WERI-Rb-1 (cell line): ENCODE results near the gene PCNX1.

Experiments
- DNase-seq: peaks from one replicate; pipeline ENCODE4 v3.0.0-alpha.2; 2020
- H3K27ac ChIP-seq: fragments of 250-450 bp; sonication (Bioruptor Pico); 2 replicates; pipeline ENCODE4 v1.5.1; 2020; ENCODE audit warnings: mild to moderate bottlenecking, moderate library complexity
- H3K27me3 ChIP-seq: fragments of 250-450 bp; sonication (Bioruptor Pico); 2 replicates; pipeline ENCODE4 v1.5.1; 2021; ENCODE audit warnings: mild to moderate bottlenecking, low read depth, moderate library complexity; ENCODE audit not compliant: insufficient read depth, severe bottlenecking
- H3K36me3 ChIP-seq: fragments of 250-450 bp; sonication (Bioruptor Pico); 2 replicates; pipeline ENCODE4 v1.5.1; 2020; ENCODE audit warnings: mild to moderate bottlenecking, moderate library complexity
- H3K4me3 ChIP-seq: 2 replicates; pipeline ENCODE4 v1.5.1; 2011; ENCODE audit warnings: low read depth, mild to moderate bottlenecking, control low read depth, low read length
- H3K9me3 ChIP-seq: fragments of 250-450 bp; sonication (Bioruptor Pico); 2 replicates; pipeline ENCODE4 v1.5.1; 2021; ENCODE audit warnings: mild to moderate bottlenecking, moderate library complexity; ENCODE audit not compliant: severe bottlenecking
- TF ChIP-seq, protein P1 (sequence below): IDR thresholded peaks from 2 replicates; pipeline ENCODE4 v1.5.1; 2011; ENCODE audit warnings: low read depth, mild to moderate bottlenecking, control low read depth, inconsistent platforms, low read length

The PCNX1 gene

DNA sequence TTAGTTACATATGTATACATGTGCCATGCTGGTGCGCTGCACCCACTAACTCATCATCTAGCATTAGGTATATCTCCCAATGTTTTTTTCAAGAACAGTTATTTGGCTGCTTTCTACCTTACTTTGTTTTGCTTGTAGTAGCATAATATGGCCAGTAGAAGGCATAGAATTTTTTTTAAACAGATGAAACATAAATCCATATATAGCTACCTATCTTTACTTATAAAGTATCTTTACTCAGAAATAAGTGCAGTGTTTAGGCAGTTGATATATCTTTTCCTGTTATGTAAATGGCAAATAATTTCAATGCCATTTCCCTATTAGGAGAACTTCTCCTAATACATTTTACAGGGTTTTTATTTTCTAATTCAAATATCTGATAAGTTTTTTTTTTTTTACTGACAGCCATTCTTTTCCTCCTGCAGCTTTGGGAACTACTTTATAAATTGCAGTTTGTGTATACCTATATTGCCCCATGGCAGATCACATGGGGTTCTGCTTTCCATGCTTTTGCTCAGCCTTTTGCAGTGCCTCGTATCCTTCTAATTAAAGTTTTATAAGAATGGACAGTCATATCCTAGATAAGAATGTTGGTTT lies 143.1 kb downstream of the PCNX1 start:
- Histone ChIP-seq H3K9me3 (no peaks in the 10 kb centered on the region), H3K27me3 (no peaks in the 10 kb centered on the region), H3K27ac (no peak overlapping the region), H3K36me3 (peaks cover 18% of the 10 kb centered on the region), H3K4me3 (no peak overlapping the region)
- TF ChIP-seq, protein P1, sequence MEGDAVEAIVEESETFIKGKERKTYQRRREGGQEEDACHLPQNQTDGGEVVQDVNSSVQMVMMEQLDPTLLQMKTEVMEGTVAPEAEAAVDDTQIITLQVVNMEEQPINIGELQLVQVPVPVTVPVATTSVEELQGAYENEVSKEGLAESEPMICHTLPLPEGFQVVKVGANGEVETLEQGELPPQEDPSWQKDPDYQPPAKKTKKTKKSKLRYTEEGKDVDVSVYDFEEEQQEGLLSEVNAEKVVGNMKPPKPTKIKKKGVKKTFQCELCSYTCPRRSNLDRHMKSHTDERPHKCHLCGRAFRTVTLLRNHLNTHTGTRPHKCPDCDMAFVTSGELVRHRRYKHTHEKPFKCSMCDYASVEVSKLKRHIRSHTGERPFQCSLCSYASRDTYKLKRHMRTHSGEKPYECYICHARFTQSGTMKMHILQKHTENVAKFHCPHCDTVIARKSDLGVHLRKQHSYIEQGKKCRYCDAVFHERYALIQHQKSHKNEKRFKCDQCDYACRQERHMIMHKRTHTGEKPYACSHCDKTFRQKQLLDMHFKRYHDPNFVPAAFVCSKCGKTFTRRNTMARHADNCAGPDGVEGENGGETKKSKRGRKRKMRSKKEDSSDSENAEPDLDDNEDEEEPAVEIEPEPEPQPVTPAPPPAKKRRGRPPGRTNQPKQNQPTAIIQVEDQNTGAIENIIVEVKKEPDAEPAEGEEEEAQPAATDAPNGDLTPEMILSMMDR: no peak
- no peak for DNase-seq

DNA sequence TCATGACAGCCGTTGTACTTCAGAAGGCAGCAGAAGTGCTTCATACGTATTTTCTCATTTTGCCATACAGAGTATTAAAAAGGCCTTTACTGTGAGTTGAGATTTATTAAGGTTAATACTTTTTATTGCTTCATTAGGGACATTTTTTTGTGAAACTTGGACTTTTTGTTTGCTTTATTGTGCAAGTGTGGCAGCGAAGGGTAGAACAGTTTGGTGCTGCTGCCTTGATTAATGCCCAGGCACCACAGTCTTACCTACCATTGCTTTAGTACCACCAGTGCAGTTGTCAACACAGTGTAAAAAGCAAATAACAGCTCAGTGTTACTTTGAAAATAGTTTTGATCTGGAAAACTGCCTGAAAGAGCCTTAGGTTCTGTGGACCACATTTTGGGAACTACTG lies 147.4 kb downstream of the PCNX1 start:
- no peak for DNase-seq
- H3K4me3 ChIP-seq: no peak overlapping the region
- TF ChIP-seq, protein P1: no peak
- H3K9me3 ChIP-seq: no peaks in the 10 kb centered on the region
- peaks cover 23% of the 10 kb centered on the region for H3K36me3 ChIP-seq
- no peaks in the 10 kb centered on the region for H3K27me3 ChIP-seq
- H3K27ac ChIP-seq: no peak overlapping the region

DNA sequence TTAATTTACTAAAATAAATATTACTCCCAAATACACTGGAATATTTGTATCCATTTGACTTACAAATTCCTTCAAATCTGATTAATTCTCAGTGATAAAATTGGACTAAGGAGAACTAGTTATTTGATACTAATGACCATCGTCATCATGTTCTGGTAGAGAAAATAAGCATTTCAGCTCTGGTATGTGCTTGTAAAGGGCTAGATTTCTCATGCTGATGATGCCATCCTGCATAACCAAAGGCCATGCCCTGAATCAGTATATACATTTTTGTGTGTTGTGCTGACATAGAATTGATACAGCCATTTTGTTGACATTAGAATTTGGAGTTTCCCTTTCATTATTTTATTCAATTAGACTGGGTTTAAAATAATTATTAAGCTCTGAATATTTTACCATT lies 148.9 kb downstream of the PCNX1 start:
- H3K27me3 ChIP-seq: no peaks in the 10 kb centered on the region
- TF ChIP-seq, protein P1: no peak
- no peak overlapping the region for H3K4me3 ChIP-seq
- no peak for DNase-seq
- no peaks in the 10 kb centered on the region for H3K9me3 ChIP-seq
- peaks cover 37% of the 10 kb centered on the region for H3K36me3 ChIP-seq
- H3K27ac ChIP-seq: no peak overlapping the region

DNA sequence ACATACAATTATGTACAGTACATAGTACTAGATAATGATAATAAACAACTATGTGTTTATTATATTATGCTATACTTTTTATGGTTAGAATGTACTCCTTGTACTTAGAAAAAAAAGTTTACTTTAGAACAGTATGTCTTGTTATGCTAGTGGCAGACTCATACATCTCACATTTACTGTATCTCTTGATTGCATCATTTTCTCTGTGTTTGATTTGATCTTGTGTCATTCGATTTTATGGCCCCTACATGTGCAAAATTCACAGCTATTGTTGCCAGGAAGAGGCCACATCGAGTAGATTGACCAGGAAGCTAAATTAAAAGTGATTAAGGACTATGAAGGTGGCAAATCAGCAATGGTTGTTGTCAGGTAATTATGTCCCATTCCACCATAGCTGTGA lies 153.0 kb downstream of the PCNX1 start:
- no peak for DNase-seq
- no peak overlapping the region for H3K27ac ChIP-seq
- H3K4me3 ChIP-seq: no peak overlapping the region
- TF ChIP-seq, protein P1: no peak
- no peaks in the 10 kb centered on the region for H3K27me3 ChIP-seq
- H3K36me3 ChIP-seq: peaks cover 49% of the 10 kb centered on the region
- H3K9me3 ChIP-seq: peaks cover 3% of the 10 kb centered on the region

DNA sequence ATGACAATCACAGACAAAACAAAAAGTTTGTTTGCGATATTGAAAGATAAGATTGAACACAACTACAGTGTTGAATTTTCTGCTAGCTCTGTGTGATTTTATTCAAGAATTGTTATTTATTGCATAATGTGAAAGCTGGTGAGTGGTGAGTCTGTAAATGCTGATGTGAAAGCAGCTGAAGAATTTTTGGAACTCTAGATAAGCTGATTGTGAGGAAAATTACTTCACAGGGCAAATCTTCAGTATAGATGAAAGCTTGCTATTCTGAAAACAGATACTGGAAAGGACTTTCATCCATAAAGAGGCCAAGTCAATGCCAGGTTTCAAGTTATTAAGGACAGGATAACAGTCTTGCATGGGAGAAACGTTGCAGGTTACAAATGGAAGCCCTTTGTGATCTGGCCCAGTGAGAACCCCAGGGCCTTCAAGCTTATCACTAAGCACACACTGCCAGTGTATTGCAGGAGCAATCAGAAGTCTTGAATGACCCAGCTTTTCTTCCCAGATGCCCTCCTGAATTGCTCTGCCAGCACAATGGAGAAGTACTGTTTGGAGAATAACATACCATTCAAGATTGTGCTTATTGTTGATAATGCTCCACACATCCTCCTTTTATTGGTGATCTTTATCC lies 153.7 kb downstream of the PCNX1 start:
- no peak overlapping the region for H3K27ac ChIP-seq
- no peaks in the 10 kb centered on the region for H3K27me3 ChIP-seq
- H3K9me3 ChIP-seq: peaks cover 3% of the 10 kb centered on the region
- H3K4me3 ChIP-seq: no peak overlapping the region
- TF ChIP-seq, protein P1: no peak
- peaks cover 49% of the 10 kb centered on the region for H3K36me3 ChIP-seq
- no peak for DNase-seq

DNA sequence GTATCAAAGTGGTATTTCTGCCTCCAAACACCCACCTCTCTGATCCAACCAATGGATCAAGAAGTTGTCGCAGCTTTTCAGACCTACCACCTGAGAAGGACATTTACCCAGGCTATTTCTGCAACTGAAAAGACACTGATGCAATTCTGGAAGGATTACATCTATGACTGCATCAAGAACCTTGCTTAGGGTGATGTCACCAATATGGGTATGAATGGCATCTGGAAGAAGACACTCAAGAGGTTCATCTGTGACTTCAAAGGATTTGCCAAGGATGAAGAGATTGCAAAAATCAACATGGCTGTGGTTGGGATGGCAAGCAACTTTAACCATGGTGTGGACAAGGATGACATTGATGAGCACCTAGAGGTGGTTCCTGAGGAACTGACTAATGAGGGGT lies 154.2 kb downstream of the PCNX1 start:
- Histone ChIP-seq H3K4me3 (no peak overlapping the region), H3K27me3 (no peaks in the 10 kb centered on the region), H3K9me3 (peaks cover 3% of the 10 kb centered on the region), H3K27ac (no peak overlapping the region), H3K36me3 (peaks cover 49% of the 10 kb centered on the region)
- TF ChIP-seq, protein P1: no peak
- DNase-seq: no peak
